Gastrocnemius medialis (tissue), 4 donors: ENCODE data around the gene MNS1.

Source experiments
- POLR2A ChIP-seq, 2 donors: fragments of 450-650 bp; IDR thresholded peaks; one replicate each; pipeline ENCODE4 v1.6.1; 2017; ENCODE audit warnings: antibody characterized with exemption in 2 of 2, mild to moderate bottlenecking in 2 of 2, moderate library complexity in 2 of 2
- TF ChIP-seq, protein P1 (sequence below), 5 experiments: fragments of 450-650 bp in 3 of 5; fragments of 200-600 bp in 2 of 5; sonication (generic) in 2 of 5; IDR thresholded peaks in 4 of 5; conservative IDR thresholded peaks in 1 of 5; 1 replicate in 4 of 5; 2 replicates in 1 of 5; pipeline ENCODE4 v1.5.1; 2016 to 2019; ENCODE audit warnings: antibody characterized with exemption in 5 of 5, mild to moderate bottlenecking in 3 of 5, moderate library complexity in 3 of 5

GRCh38 chr15:56410721-56411120 is 54.2 kb downstream of the MNS1 start:
- no peak for TF ChIP-seq POLR2A (IDR thresholded peaks at IDR 0.05)
- TF ChIP-seq, protein P1, sequence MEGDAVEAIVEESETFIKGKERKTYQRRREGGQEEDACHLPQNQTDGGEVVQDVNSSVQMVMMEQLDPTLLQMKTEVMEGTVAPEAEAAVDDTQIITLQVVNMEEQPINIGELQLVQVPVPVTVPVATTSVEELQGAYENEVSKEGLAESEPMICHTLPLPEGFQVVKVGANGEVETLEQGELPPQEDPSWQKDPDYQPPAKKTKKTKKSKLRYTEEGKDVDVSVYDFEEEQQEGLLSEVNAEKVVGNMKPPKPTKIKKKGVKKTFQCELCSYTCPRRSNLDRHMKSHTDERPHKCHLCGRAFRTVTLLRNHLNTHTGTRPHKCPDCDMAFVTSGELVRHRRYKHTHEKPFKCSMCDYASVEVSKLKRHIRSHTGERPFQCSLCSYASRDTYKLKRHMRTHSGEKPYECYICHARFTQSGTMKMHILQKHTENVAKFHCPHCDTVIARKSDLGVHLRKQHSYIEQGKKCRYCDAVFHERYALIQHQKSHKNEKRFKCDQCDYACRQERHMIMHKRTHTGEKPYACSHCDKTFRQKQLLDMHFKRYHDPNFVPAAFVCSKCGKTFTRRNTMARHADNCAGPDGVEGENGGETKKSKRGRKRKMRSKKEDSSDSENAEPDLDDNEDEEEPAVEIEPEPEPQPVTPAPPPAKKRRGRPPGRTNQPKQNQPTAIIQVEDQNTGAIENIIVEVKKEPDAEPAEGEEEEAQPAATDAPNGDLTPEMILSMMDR (IDR thresholded peaks at IDR 0.05 in 4 of 5, conservative IDR thresholded peaks at IDR 0.05 in 1 of 5) = no peak
